Measurements from ENCODE around the gene PHF21A. TPM values are rescaled to one million over a fixed set of nuclear protein-coding genes. Genes with fewer than 3 reads are reported as not detected.

Gene PHF21A
- total and polyA plus RNA-seq, 2 experiments from 2014 or later = 42.1 to 55.6 TPM

GRCh38 chr11:46075168-46075567 lies 46.1 kb downstream of the PHF21A start:
- H3K9me3 ChIP-seq (ENCODE audit: low read depth) = no peaks in the 10 kb centered on the region
- peaks cover 35% of the 10 kb centered on the region for H3K4me1 ChIP-seq (ENCODE audit: low read depth)
- H3K36me3 ChIP-seq = no peaks in the 10 kb centered on the region
- no peak overlapping the region for H3K4me3 ChIP-seq
- no peaks in the 10 kb centered on the region for H3K27me3 ChIP-seq
- TF ChIP-seq CTCF (IDR thresholded peaks at IDR 0.05; ENCODE audit: low read depth, low read length) = no peak
- peak overlapping the region; percentile 82 for H3K27ac ChIP-seq
- DNase-seq (ENCODE audit: low read depth in 1 of 2, low spot score in 1 of 2) = peak in 1 of 2 donors; percentile 76

DNA sequence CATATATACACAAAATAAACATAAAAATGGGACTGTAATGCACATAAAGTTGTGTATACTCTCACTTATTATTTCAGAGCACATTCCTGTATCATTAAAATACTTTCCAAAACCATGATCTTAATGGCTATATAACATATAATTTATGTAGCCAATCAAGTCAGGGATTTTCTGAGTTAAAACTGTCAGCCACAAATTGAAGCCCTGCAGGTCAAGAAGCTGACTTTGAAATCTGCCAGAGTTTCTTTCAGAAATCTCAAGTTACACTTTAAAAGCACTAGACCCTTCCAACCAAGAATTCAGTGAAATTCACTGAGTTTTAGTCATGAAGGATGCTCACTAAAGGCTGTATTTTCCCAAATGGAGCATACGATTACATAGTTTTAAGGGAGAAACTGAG lies 47.6 kb downstream of the PHF21A start:
- Histone ChIP-seq H3K36me3 (no peaks in the 10 kb centered on the region), H3K27ac (peak overlapping the region; percentile 42), H3K9me3 (ENCODE audit: low read depth) (no peaks in the 10 kb centered on the region), H3K27me3 (no peaks in the 10 kb centered on the region), H3K4me3 (no peak overlapping the region), H3K4me1 (ENCODE audit: low read depth) (peaks cover 35% of the 10 kb centered on the region)
- no peak for DNase-seq (ENCODE audit: low read depth in 1 of 2, low spot score in 1 of 2)
- no peak for TF ChIP-seq CTCF (IDR thresholded peaks at IDR 0.05; ENCODE audit: low read depth, low read length)

- Histone ChIP-seq H3K27ac (peak overlapping the region; percentile 54), H3K9me3 (ENCODE audit: low read depth) (no peaks in the 10 kb centered on the region), H3K4me1 (ENCODE audit: low read depth) (peaks cover 26% of the 10 kb centered on the region), H3K4me3 (no peak overlapping the region), H3K27me3 (no peaks in the 10 kb centered on the region), H3K36me3 (no peaks in the 10 kb centered on the region)
- no peak for TF ChIP-seq CTCF (IDR thresholded peaks at IDR 0.05; ENCODE audit: low read depth, low read length)
- peak in 1 of 2 donors; percentile 15 for DNase-seq (ENCODE audit: low read depth in 1 of 2, low spot score in 1 of 2)
Observed at GRCh38 chr11:46072172-46072964, 48.9 kb downstream of the PHF21A start.

DNA sequence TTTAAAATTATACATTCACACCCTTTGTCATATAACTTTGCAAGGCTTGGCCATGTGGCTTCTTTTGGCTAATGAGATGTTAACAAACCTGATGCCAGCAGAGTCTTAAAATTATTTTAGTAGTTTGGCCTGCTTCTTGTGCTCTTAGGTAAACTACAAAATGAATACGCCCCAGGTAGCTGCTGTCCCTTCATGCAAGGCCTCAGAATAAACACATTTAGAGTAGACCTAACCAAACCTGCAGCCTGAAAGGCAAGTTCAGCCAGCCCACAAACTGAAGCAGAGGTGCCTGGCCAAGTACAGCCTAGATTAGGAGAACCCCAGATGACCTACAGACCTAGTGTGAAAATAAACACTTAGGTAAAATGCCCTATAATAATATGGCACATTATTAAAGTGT lies 50.2 kb downstream of the PHF21A start:
- Histone ChIP-seq H3K36me3 (peaks cover 7% of the 10 kb centered on the region), H3K4me1 (ENCODE audit: low read depth) (peaks cover 18% of the 10 kb centered on the region), H3K4me3 (no peak overlapping the region), H3K9me3 (ENCODE audit: low read depth) (no peaks in the 10 kb centered on the region), H3K27ac (peak overlapping the region; percentile 22), H3K27me3 (no peaks in the 10 kb centered on the region)
- DNase-seq (ENCODE audit: low read depth in 1 of 2, low spot score in 1 of 2) = no peak
- no peak for TF ChIP-seq CTCF (IDR thresholded peaks at IDR 0.05; ENCODE audit: low read depth, low read length)

GRCh38 chr11:46069595-46069994 lies 51.7 kb downstream of the PHF21A start:
- no peaks in the 10 kb centered on the region for H3K27me3 ChIP-seq
- H3K4me3 ChIP-seq = no peak overlapping the region
- peaks cover 8% of the 10 kb centered on the region for H3K36me3 ChIP-seq
- peaks cover 19% of the 10 kb centered on the region for H3K4me1 ChIP-seq (ENCODE audit: low read depth)
- TF ChIP-seq CTCF (IDR thresholded peaks at IDR 0.05; ENCODE audit: low read depth, low read length) = no peak
- no peak overlapping the region for H3K27ac ChIP-seq
- H3K9me3 ChIP-seq (ENCODE audit: low read depth) = no peaks in the 10 kb centered on the region
- no peak for DNase-seq (ENCODE audit: low read depth in 1 of 2, low spot score in 1 of 2)

Data from cardiac muscle cell (in vitro differentiated cells and primary cell).